ENCODE results near the gene PCNX4. TPM values are rescaled to one million over a fixed set of nuclear protein-coding genes. Genes with fewer than 3 reads are reported as not detected.

Gene PCNX4
- total and polyA plus RNA-seq, 2 donors (not counting 1 experiment from before 2014, with no cell fraction given) = 57.8 to 95.0 TPM

DNA sequence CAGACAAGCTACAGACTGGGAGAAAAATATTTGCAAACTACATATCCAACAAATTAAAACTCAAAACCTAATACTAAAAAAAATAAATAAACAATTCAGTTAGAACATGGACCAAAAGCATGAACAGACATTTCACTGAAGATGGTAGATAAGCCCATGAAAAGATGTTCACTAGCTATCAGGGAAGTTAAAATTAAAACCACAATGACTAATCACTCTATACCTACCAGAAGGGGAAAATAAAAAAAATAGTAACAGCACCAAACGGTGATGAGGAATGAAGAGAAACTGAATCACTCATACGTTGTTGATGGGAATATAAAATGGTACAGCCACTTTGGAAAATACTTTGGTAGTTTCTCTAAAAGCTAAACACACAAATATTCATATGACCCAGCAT, 104.6 kb downstream of the PCNX4 start:
- TF ChIP-seq EZH2 (IDR thresholded peaks at IDR 0.05; ENCODE audit: low read length, missing control alignments) = no peak
- TF ChIP-seq, protein P1, sequence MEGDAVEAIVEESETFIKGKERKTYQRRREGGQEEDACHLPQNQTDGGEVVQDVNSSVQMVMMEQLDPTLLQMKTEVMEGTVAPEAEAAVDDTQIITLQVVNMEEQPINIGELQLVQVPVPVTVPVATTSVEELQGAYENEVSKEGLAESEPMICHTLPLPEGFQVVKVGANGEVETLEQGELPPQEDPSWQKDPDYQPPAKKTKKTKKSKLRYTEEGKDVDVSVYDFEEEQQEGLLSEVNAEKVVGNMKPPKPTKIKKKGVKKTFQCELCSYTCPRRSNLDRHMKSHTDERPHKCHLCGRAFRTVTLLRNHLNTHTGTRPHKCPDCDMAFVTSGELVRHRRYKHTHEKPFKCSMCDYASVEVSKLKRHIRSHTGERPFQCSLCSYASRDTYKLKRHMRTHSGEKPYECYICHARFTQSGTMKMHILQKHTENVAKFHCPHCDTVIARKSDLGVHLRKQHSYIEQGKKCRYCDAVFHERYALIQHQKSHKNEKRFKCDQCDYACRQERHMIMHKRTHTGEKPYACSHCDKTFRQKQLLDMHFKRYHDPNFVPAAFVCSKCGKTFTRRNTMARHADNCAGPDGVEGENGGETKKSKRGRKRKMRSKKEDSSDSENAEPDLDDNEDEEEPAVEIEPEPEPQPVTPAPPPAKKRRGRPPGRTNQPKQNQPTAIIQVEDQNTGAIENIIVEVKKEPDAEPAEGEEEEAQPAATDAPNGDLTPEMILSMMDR (conservative IDR thresholded peaks at IDR 0.05 in 1 of 2, IDR thresholded peaks at IDR 0.05 in 1 of 2; ENCODE audit: low read depth in 1 of 2, low read length in 2 of 2) = no peak
- DNase-seq (ENCODE audit: low read depth in 2 of 2) = no peak
- Histone ChIP-seq H3K27me3 (ENCODE audit: control insufficient read depth, insufficient read depth, low read length) (no peaks in the 10 kb centered on the region), H3K9ac (ENCODE audit: insufficient read depth, low read length) (no peak overlapping the region), H3K36me3 (ENCODE audit: control insufficient read depth, insufficient read depth, low read length) (no peaks in the 10 kb centered on the region), H3K27ac (ENCODE audit: insufficient read depth, low read length) (no peak overlapping the region), H4K20me1 (ENCODE audit: control insufficient read depth, extremely low read depth, insufficient read depth, low read length) (no peaks in the 10 kb centered on the region), H3K4me3 (replicated peaks in 1 of 4; ENCODE audit: control extremely low read depth in 1 of 4, insufficient read depth in 1 of 4, low read depth in 3 of 4, low read length in 4 of 4) (no peak overlapping the region), H3K79me2 (ENCODE audit: control insufficient read depth, insufficient read depth, low read length) (no peaks in the 10 kb centered on the region), H3K9me3 (ENCODE audit: control insufficient read depth, insufficient read depth, low read depth, low read length) (no peaks in the 10 kb centered on the region), H2AFZ (ENCODE audit: low read length) (no peak overlapping the region), H3K4me2 (ENCODE audit: extremely low read depth, insufficient read depth, low read length) (no peak overlapping the region), H3K4me1 (ENCODE audit: control insufficient read depth, extremely low read depth, insufficient read depth, low read length) (no peaks in the 10 kb centered on the region)

DNA sequence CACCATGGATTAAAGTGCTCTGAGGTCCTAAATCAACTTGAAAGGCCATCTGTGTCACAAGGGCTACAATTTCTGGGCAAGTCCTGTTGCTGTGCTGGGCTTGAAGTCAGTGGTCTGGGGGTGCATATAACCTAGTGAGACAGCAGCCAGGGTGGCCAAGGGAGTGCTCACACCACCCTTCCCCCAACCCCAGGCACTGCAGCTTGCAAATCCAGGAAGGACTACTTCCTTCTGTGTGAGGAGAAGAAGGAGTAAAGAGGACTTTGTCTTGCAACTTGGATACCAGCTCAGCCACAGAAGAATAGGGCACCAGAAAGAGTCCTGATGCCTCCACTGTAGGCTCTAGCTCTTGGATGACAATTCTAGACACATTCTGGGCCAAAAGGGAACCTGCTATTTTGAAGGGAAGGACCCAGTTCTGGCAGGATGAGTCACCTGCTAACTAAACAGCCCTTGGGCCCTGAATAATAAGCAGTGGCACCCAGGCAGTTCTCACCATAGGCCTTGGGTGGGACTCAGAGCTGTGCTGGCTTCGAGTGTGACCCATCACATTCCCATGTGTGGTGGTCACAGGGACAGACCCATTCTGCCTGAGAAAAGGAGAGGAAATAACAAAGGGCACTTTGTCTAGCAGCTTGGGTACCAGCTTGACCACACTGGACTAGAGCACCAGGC, 106.0 kb downstream of the PCNX4 start:
- H3K4me1 ChIP-seq (ENCODE audit: control insufficient read depth, extremely low read depth, insufficient read depth, low read length) = no peaks in the 10 kb centered on the region
- no peak overlapping the region for H3K4me3 ChIP-seq (replicated peaks in 1 of 4; ENCODE audit: control extremely low read depth in 1 of 4, insufficient read depth in 1 of 4, low read depth in 3 of 4, low read length in 4 of 4)
- H3K27ac ChIP-seq (ENCODE audit: insufficient read depth, low read length) = no peak overlapping the region
- H3K4me2 ChIP-seq (ENCODE audit: extremely low read depth, insufficient read depth, low read length) = no peak overlapping the region
- H4K20me1 ChIP-seq (ENCODE audit: control insufficient read depth, extremely low read depth, insufficient read depth, low read length) = no peaks in the 10 kb centered on the region
- H3K9ac ChIP-seq (ENCODE audit: insufficient read depth, low read length) = no peak overlapping the region
- H3K36me3 ChIP-seq (ENCODE audit: control insufficient read depth, insufficient read depth, low read length) = no peaks in the 10 kb centered on the region
- H3K9me3 ChIP-seq (ENCODE audit: control insufficient read depth, insufficient read depth, low read depth, low read length) = no peaks in the 10 kb centered on the region
- H2AFZ ChIP-seq (ENCODE audit: low read length) = no peak overlapping the region
- DNase-seq (ENCODE audit: low read depth in 2 of 2) = no peak
- no peaks in the 10 kb centered on the region for H3K27me3 ChIP-seq (ENCODE audit: control insufficient read depth, insufficient read depth, low read length)
- H3K79me2 ChIP-seq (ENCODE audit: control insufficient read depth, insufficient read depth, low read length) = no peaks in the 10 kb centered on the region
- no peak for TF ChIP-seq EZH2 (IDR thresholded peaks at IDR 0.05; ENCODE audit: low read length, missing control alignments)
- TF ChIP-seq, protein P1 (conservative IDR thresholded peaks at IDR 0.05 in 1 of 2, IDR thresholded peaks at IDR 0.05 in 1 of 2; ENCODE audit: low read depth in 1 of 2, low read length in 2 of 2) = no peak

DNA sequence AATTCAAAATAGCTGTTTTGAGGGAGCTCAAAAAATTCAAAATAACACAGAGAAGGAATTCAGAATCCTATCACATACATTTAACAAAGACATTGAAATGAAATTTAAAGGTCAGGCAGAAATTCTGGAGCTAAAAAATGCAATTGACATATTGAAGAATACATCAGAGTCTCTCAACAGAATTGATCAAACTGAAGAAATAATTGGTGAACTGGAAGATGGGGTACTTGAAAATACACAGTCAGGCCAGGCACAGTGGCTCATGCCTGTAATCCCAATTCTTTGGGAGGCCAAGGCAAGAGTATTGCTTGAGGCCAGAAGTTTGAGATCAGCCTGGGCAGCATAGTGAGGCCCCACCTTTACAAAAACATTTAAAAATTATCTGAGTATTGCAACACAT, 107.6 kb downstream of the PCNX4 start:
- no peak overlapping the region for H3K4me2 ChIP-seq (ENCODE audit: extremely low read depth, insufficient read depth, low read length)
- no peaks in the 10 kb centered on the region for H3K4me1 ChIP-seq (ENCODE audit: control insufficient read depth, extremely low read depth, insufficient read depth, low read length)
- no peak overlapping the region for H3K27ac ChIP-seq (ENCODE audit: insufficient read depth, low read length)
- H3K4me3 ChIP-seq (replicated peaks in 1 of 4; ENCODE audit: control extremely low read depth in 1 of 4, insufficient read depth in 1 of 4, low read depth in 3 of 4, low read length in 4 of 4) = no peak overlapping the region
- no peaks in the 10 kb centered on the region for H3K36me3 ChIP-seq (ENCODE audit: control insufficient read depth, insufficient read depth, low read length)
- no peak for TF ChIP-seq EZH2 (IDR thresholded peaks at IDR 0.05; ENCODE audit: low read length, missing control alignments)
- TF ChIP-seq, protein P1 (conservative IDR thresholded peaks at IDR 0.05 in 1 of 2, IDR thresholded peaks at IDR 0.05 in 1 of 2; ENCODE audit: low read depth in 1 of 2, low read length in 2 of 2) = no peak
- no peaks in the 10 kb centered on the region for H3K27me3 ChIP-seq (ENCODE audit: control insufficient read depth, insufficient read depth, low read length)
- H3K79me2 ChIP-seq (ENCODE audit: control insufficient read depth, insufficient read depth, low read length) = no peaks in the 10 kb centered on the region
- DNase-seq (ENCODE audit: low read depth in 2 of 2) = no peak
- H4K20me1 ChIP-seq (ENCODE audit: control insufficient read depth, extremely low read depth, insufficient read depth, low read length) = no peaks in the 10 kb centered on the region
- H2AFZ ChIP-seq (ENCODE audit: low read length) = no peak overlapping the region
- no peak overlapping the region for H3K9ac ChIP-seq (ENCODE audit: insufficient read depth, low read length)
- H3K9me3 ChIP-seq (ENCODE audit: control insufficient read depth, insufficient read depth, low read depth, low read length) = no peaks in the 10 kb centered on the region

All from fibroblast of lung (primary cell).